ENCODE measurements around the gene MYL10.

The MYL10 gene

GRCh38 chr7:101629171-101629570, at the start of gene MYL10:
Gene MYL10, minus strand, starts transcription at chr7:101629296. Its CDS starts 178 bp downstream, at chr7:101629118.
- in situ Hi-C loops (cut with MboI; ENCODE audit: low sequenced_read_pairs), result no loop called here

GRCh38 chr7:101678658-101679057, 49.6 kb upstream of the MYL10 start:
- in situ Hi-C loops (cut with MboI; ENCODE audit: low sequenced_read_pairs), result no loop called here

GRCh38 chr7:101677797-101678479, 48.8 kb upstream of the MYL10 start:
- in situ Hi-C loops (cut with MboI; ENCODE audit: low sequenced_read_pairs), result no loop called here

GRCh38 chr7:101677391-101677790, 48.3 kb upstream of the MYL10 start:
- in situ Hi-C loops (cut with MboI; ENCODE audit: low sequenced_read_pairs), result no loop called here

- in situ Hi-C loops (cut with MboI; ENCODE audit: low sequenced_read_pairs), result no loop called here
Measured at GRCh38 chr7:101676956-101677355, 47.9 kb upstream of the MYL10 start.

GRCh38 chr7:101676062-101676598, 47.0 kb upstream of the MYL10 start:
- in situ Hi-C loops (cut with MboI; ENCODE audit: low sequenced_read_pairs), result no loop called here

GRCh38 chr7:101674439-101674838, 45.3 kb upstream of the MYL10 start:
- in situ Hi-C loops (cut with MboI; ENCODE audit: low sequenced_read_pairs), result no loop called here

GRCh38 chr7:101673951-101674350, 44.9 kb upstream of the MYL10 start:
- in situ Hi-C loops (cut with MboI; ENCODE audit: low sequenced_read_pairs), result no loop called here

- in situ Hi-C loops (cut with MboI; ENCODE audit: low sequenced_read_pairs), result no loop called here
Measured at GRCh38 chr7:101673315-101673714, 44.2 kb upstream of the MYL10 start.

- in situ Hi-C loops (cut with MboI; ENCODE audit: low sequenced_read_pairs), result no loop called here
Measured at GRCh38 chr7:101671371-101672356, 42.6 kb upstream of the MYL10 start.

GRCh38 chr7:101669307-101669706, 40.2 kb upstream of the MYL10 start:
- in situ Hi-C loops (cut with MboI; ENCODE audit: low sequenced_read_pairs), result no loop called here

GRCh38 chr7:101668726-101669125, 39.6 kb upstream of the MYL10 start:
- in situ Hi-C loops (cut with MboI; ENCODE audit: low sequenced_read_pairs), result no loop called here

- in situ Hi-C loops (cut with MboI; ENCODE audit: low sequenced_read_pairs), result no loop called here
Measured at GRCh38 chr7:101667920-101668319, 38.8 kb upstream of the MYL10 start.

- in situ Hi-C loops (cut with MboI; ENCODE audit: low sequenced_read_pairs), result no loop called here
Measured at GRCh38 chr7:101667399-101667798, 38.3 kb upstream of the MYL10 start.

GRCh38 chr7:101666741-101667140, 37.6 kb upstream of the MYL10 start:
- in situ Hi-C loops (cut with MboI; ENCODE audit: low sequenced_read_pairs), result no loop called here

- in situ Hi-C loops (cut with MboI; ENCODE audit: low sequenced_read_pairs), result no loop called here
Measured at GRCh38 chr7:101666293-101666692, 37.2 kb upstream of the MYL10 start.

- in situ Hi-C loops (cut with MboI; ENCODE audit: low sequenced_read_pairs), result no loop called here
Measured at GRCh38 chr7:101664893-101665471, 35.9 kb upstream of the MYL10 start.

- in situ Hi-C loops (cut with MboI; ENCODE audit: low sequenced_read_pairs), result no loop called here
Measured at GRCh38 chr7:101664436-101664835, 35.3 kb upstream of the MYL10 start.

- in situ Hi-C loops (cut with MboI; ENCODE audit: low sequenced_read_pairs), result no loop called here
Measured at GRCh38 chr7:101663747-101664146, 34.7 kb upstream of the MYL10 start.

- in situ Hi-C loops (cut with MboI; ENCODE audit: low sequenced_read_pairs), result no loop called here
Measured at GRCh38 chr7:101662447-101662998, 33.4 kb upstream of the MYL10 start.

- in situ Hi-C loops (cut with MboI; ENCODE audit: low sequenced_read_pairs), result no loop called here
Measured at GRCh38 chr7:101659706-101660105, 30.6 kb upstream of the MYL10 start.
